HepG2 (cell line): ENCODE measurements around the gene FANCE. TPM values are rescaled to one million over a fixed set of nuclear protein-coding genes. Genes with fewer than 3 reads are reported as not detected.

Experiments used
- ATAC-seq: fragments of 200-7000 bp; cut with Tn5 transposase; 3 replicates; pipeline ENCODE4 v1.9.1; 2020; ENCODE audit warnings: mild to moderate bottlenecking, moderate library complexity
- BruUV-seq: library from RNA; stranded (reverse); fragments of 400-500 nt; replicated peaks from 2 replicates; lab custom pipeline; 2021; lab: Mats Ljungman, UMichigan
- CTCF ChIA-PET: fragments of 300-600 bp; formaldehyde crosslinking; extraction: SDS; loops from one replicate; lab custom pipeline; 2021; ENCODE audit warnings: low total read pairs, inconsistent platforms, low intra/inter-chr PET ratio; lab: Yijun Ruan, JAX
- POLR2A ChIA-PET: fragments of 350-600 bp; sonication (Branson Sonifier 250); formaldehyde crosslinking; loops from one replicate; lab custom pipeline; 2020; ENCODE audit warnings: antibody characterized with exemption, inconsistent platforms; lab: Yijun Ruan, JAX
- DNase-seq: peaks from one replicate; pipeline ENCODE4 v3.0.0-alpha.2; 2015; ENCODE audit warnings: low spot score
- FAIRE-seq: peaks from 3 replicates; lab custom pipeline; 2011; peaks lifted over from hg19 to GRCh38; lab: Jason Lieb, UNC
- H2AFZ ChIP-seq: one replicate; pipeline ENCODE4 v1.6.1; 2011; ENCODE audit warnings: low read length, inconsistent platforms
- H3K27ac ChIP-seq: fragments of 300-600 bp; 3 replicates; pipeline ENCODE4 v1.8.0; 2011; ENCODE audit warnings: mixed run types, mild to moderate bottlenecking, mixed read lengths, low read length, inconsistent platforms; ENCODE audit not compliant: insufficient read depth; ENCODE audit errors: extremely low read length
- H3K27me3 ChIP-seq, 2 experiments: fragments of 200-600 bp in 1 of 2; 2 replicates in 1 of 2; 3 replicates in 1 of 2; pipeline versions ENCODE4 v1.6.0 to v1.8.0; 2011; ENCODE audit warnings: low read length in 2 of 2, mild to moderate bottlenecking in 2 of 2, moderate library complexity in 2 of 2, inconsistent platforms in 1 of 2; ENCODE audit not compliant: insufficient read depth in 2 of 2, control insufficient read depth in 1 of 2
- H3K36me3 ChIP-seq, 2 experiments: fragments of 200-600 bp in 1 of 2; replicated peaks in 1 of 2; 2 replicates in 1 of 2; 3 replicates in 1 of 2; pipeline versions ENCODE4 v1.5.1 to v1.8.0; 2011; ENCODE audit warnings: low read length in 2 of 2, inconsistent platforms in 1 of 2; ENCODE audit not compliant: insufficient read depth in 2 of 2, control insufficient read depth in 1 of 2
- H3K4me1 ChIP-seq: 2 replicates; pipeline ENCODE4 v1.5.1; 2012; ENCODE audit warnings: low read length, inconsistent platforms; ENCODE audit not compliant: insufficient read depth
- H3K4me2 ChIP-seq: 2 replicates; pipeline ENCODE4 v1.6.0; 2011; ENCODE audit warnings: low read depth, low read length, inconsistent platforms
- H3K4me3 ChIP-seq, 3 experiments: fragments of 200-600 bp in 1 of 3; sonication (generic), shearing (Covaris generic) in 1 of 3; replicated peaks in 1 of 3; 2 replicates each; pipeline ENCODE4 v1.5.1; 2011 to 2016; ENCODE audit warnings: low read length in 3 of 3, inconsistent platforms in 2 of 3, low read depth in 2 of 3, mild to moderate bottlenecking in 2 of 3, control low read depth in 1 of 3, mixed read lengths in 1 of 3; ENCODE audit not compliant: insufficient read depth in 1 of 3
- H3K79me2 ChIP-seq: one replicate; pipeline ENCODE4 v1.6.1; 2011; ENCODE audit warnings: low read length, inconsistent platforms; ENCODE audit not compliant: insufficient read depth
- H3K9ac ChIP-seq: 2 replicates; pipeline ENCODE4 v1.6.0; 2011; ENCODE audit warnings: mild to moderate bottlenecking, low read depth, low read length, inconsistent platforms; ENCODE audit not compliant: insufficient read depth
- H3K9me3 ChIP-seq: 2 replicates; pipeline ENCODE4 v1.5.1; 2012; ENCODE audit warnings: mild to moderate bottlenecking, low read length
- H4K20me1 ChIP-seq: 2 replicates; pipeline ENCODE4 v1.6.0; 2011; ENCODE audit warnings: inconsistent platforms, mild to moderate bottlenecking, low read length, moderate library complexity; ENCODE audit not compliant: insufficient read depth
- CC2D1A ChIP-seq: sonication (generic); formaldehyde crosslinking; IDR thresholded peaks from 2 replicates; pipeline ENCODE4 v1.8.1; 2023; ENCODE audit warnings: mild to moderate bottlenecking, missing genetic modification reagents
- CTCF ChIP-seq: sonication (generic); formaldehyde crosslinking; IDR thresholded peaks from 2 replicates; pipeline ENCODE4 v1.5.0; 2020; ENCODE audit warnings: mild to moderate bottlenecking, missing genetic modification reagents, moderate library complexity
- KMT2A ChIP-seq: sonication (generic); formaldehyde crosslinking; IDR thresholded peaks from 2 replicates; pipeline ENCODE4 v1.4.0; 2020; ENCODE audit warnings: missing genetic modification reagents
- PHF8 ChIP-seq: sonication (generic); formaldehyde crosslinking; IDR thresholded peaks from 2 replicates; pipeline ENCODE4 v1.5.0; 2020; ENCODE audit warnings: missing genetic modification reagents
- RAD21 ChIP-seq: fragments of 450-650 bp; formaldehyde crosslinking; IDR thresholded peaks from 2 replicates; pipeline ENCODE4 v1.5.0; 2020; ENCODE audit warnings: mild to moderate bottlenecking
- RXRA ChIP-seq: sonication (generic); formaldehyde crosslinking; IDR thresholded peaks from 2 replicates; pipeline ENCODE4 v1.5.1; 2020; ENCODE audit warnings: missing genetic modification reagents
- SMC3 ChIP-seq: IDR thresholded peaks from 2 replicates; pipeline ENCODE4 v1.6.1; 2011; ENCODE audit warnings: low read length, improper control_type of control experiment
- STAG1 ChIP-seq: sonication (generic); formaldehyde crosslinking; IDR thresholded peaks from 2 replicates; pipeline ENCODE4 v1.4.0; 2020; ENCODE audit warnings: missing genetic modification reagents
- ZFP36L1 ChIP-seq: sonication (generic); formaldehyde crosslinking; IDR thresholded peaks from 2 replicates; pipeline ENCODE4 v1.8.0; 2022; ENCODE audit warnings: mild to moderate bottlenecking, missing genetic modification reagents, moderate library complexity
- ZNF264 ChIP-seq: sonication (generic); formaldehyde crosslinking; IDR thresholded peaks from 2 replicates; pipeline ENCODE4 v1.4.0; 2020; ENCODE audit warnings: missing genetic modification reagents
- ZNF281 ChIP-seq: sonication (generic); formaldehyde crosslinking; IDR thresholded peaks from 2 replicates; pipeline ENCODE4 v1.4.0; 2020; ENCODE audit warnings: missing genetic modification reagents, borderline replicate concordance
- ZNF414 ChIP-seq: sonication (generic); formaldehyde crosslinking; IDR thresholded peaks from 2 replicates; pipeline ENCODE4 v1.5.0; 2020; ENCODE audit warnings: missing genetic modification reagents
- ZNF501 ChIP-seq: sonication (generic); formaldehyde crosslinking; IDR thresholded peaks from 2 replicates; pipeline ENCODE4 v1.5.1; 2020; ENCODE audit warnings: mild to moderate bottlenecking, moderate library complexity, missing genetic modification reagents
- ZNF530 ChIP-seq: sonication (generic); formaldehyde crosslinking; IDR thresholded peaks from 2 replicates; pipeline ENCODE4 v1.5.0; 2020; ENCODE audit warnings: low read depth, mild to moderate bottlenecking, missing genetic modification reagents
- ZNF572 ChIP-seq: sonication (generic); formaldehyde crosslinking; IDR thresholded peaks from 2 replicates; pipeline ENCODE4 v1.5.1; 2020; ENCODE audit warnings: mild to moderate bottlenecking, missing genetic modification reagents
- ZNF652 ChIP-seq: IDR thresholded peaks from 2 replicates; pipeline ENCODE4 v1.6.1; 2016; ENCODE audit warnings: low read depth, borderline replicate concordance
- ZNF713 ChIP-seq: sonication (generic); formaldehyde crosslinking; IDR thresholded peaks from 2 replicates; pipeline ENCODE4 v1.4.0; 2020; ENCODE audit warnings: mild to moderate bottlenecking, missing genetic modification reagents
- WGBS: methylation state at CpG from one replicate; pipeline ENCODE4 v1.1.6; 2017; ENCODE audit warnings: low lambda C conversion rate; 5-methylcytosine and 5-hydroxymethylcytosine counted together
- in situ Hi-C: cut with HindIII; loops from 2 replicates; pipeline ENCODE4 v1.10.0; 2017; ENCODE audit warnings: low pct_unique_long_range_greater_than_20kb; ENCODE audit not compliant: extremely low pct_ligation_motif_present
- intact Hi-C: fragments of 100-400 bp; cut with micrococcal nuclease; formaldehyde crosslinking; loops from one replicate; pipeline ENCODE4 v1.10.0; 2022; ENCODE audit not compliant: unreplicated experiment
- polyA plus RNA-seq, 8 experiments: library from polyadenylated mRNA; depleted of rRNA in 3 of 8; stranded (reverse) in 7 of 8; unstranded in 1 of 8; fragments of >200 nt; fragmentation: Illumina TruSeq in 4 of 8; extraction: Trizol in 4 of 8; gene quantifications; 2 replicates each; pipeline versions ENCODE4 v1.2.1 to v1.2.3, GENCODE V29; 2011 to 2016; ENCODE audit warnings: low read depth in 4 of 8, missing spikeins in 1 of 8, mixed read lengths in 1 of 8; ENCODE audit not compliant: insufficient read depth in 1 of 8
- total RNA-seq, 5 experiments: library from RNA; depleted of rRNA; stranded (reverse); fragments of >200 nt; fragmentation: Illumina TruSeq; extraction: Trizol; gene quantifications; 2 replicates each; pipeline ENCODE4 v1.2.3, GENCODE V29; 2016; ENCODE audit warnings: low read depth in 1 of 5
- TF ChIP-seq, protein P1 (sequence below): sonication (generic); formaldehyde crosslinking; IDR thresholded peaks from 2 replicates; pipeline ENCODE4 v1.4.0; 2020; ENCODE audit warnings: low read depth, mild to moderate bottlenecking, missing genetic modification reagents

FANCE gene
- total and polyA plus RNA-seq, 2 of the 13 experiments (the other 11 are each of a cell fraction or from before 2014, with no cell fraction given), result 7.1 to 11.2 TPM

GRCh38 chr6:35419417-35419816 is 32.7 kb upstream of the FANCE start:
- 68% methylated on average over 5 of the region's 5 CpGs for WGBS
- H3K27me3 ChIP-seq, result no peaks in the 10 kb centered on the region
- ChIA-PET CTCF (interaction anchor here (1.4 kb wide), 1 partner anchor 30 kb away, joined by 7 read pairs; no protein-coding TSS in a partner anchor), POLR2A (interaction anchor here (0.8 kb wide), 1 partner anchor 30 kb away, joined by 3 read pairs; no protein-coding TSS in a partner anchor)
- BruUV-seq, result no TSS peak
- no peaks in the 10 kb centered on the region for H3K9me3 ChIP-seq
- H3K9ac ChIP-seq, result no peak overlapping the region
- H3K79me2 ChIP-seq, result no peaks in the 10 kb centered on the region
- 0 out of 3 replicates have a peak, but pooled peaks have one; percentile 9 for ATAC-seq
- peak; percentile 50 for DNase-seq
- peaks cover 30% of the 10 kb centered on the region for H3K4me1 ChIP-seq
- peaks cover 3% of the 10 kb centered on the region; the same call in 1 of the 2 replicates for H4K20me1 ChIP-seq
- in situ Hi-C loops, result no loop called here
- peaks cover 3 to 25% of the 10 kb centered on the region in 2 experiments; a peak in 4 of 5 replicates for H3K36me3 ChIP-seq
- no peak overlapping the region for H3K4me2 ChIP-seq
- no peak overlapping the region for H3K27ac ChIP-seq
- no peak overlapping the region for H2AFZ ChIP-seq
- intact Hi-C loops, result loop anchor here (1.0 kb wide), 1 partner anchor 30 kb away; no protein-coding TSS in a partner anchor
- no peak overlapping the region for H3K4me3 ChIP-seq
- peak; percentile 72 for FAIRE-seq
- TF ChIP-seq ZNF572 (no peak), PHF8 (CRISPR knock-in tag) (no peak), ZNF501 (no peak), RXRA (no peak), STAG1 (peak; percentile 55), ZNF414 (no peak), ZNF652 (CRISPR knock-in tag) (no peak), RAD21 (CRISPR knock-in tag) (peak; percentile 61), KMT2A (CRISPR knock-in tag) (no peak), CC2D1A (no peak), ZFP36L1 (CRISPR knock-in tag) (no peak), ZNF264 (CRISPR knock-in tag) (no peak), SMC3 (peak; percentile 78), ZNF713 (CRISPR knock-in tag) (no peak), ZNF281 (CRISPR knock-in tag) (peak; percentile 45; the same call in 1 of the 2 replicates), ZNF530 (CRISPR knock-in tag) (no peak), CTCF (CRISPR knock-in tag) (peak; percentile 62)
- TF ChIP-seq, protein P1, sequence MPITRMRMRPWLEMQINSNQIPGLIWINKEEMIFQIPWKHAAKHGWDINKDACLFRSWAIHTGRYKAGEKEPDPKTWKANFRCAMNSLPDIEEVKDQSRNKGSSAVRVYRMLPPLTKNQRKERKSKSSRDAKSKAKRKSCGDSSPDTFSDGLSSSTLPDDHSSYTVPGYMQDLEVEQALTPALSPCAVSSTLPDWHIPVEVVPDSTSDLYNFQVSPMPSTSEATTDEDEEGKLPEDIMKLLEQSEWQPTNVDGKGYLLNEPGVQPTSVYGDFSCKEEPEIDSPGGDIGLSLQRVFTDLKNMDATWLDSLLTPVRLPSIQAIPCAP (CRISPR knock-in tag), result no peak
